Measurements from ENCODE around the gene CYBC1.
"Not testable (repeated sequence)": the region's sequence is repeated elsewhere in the genome, so short reads cannot be mapped to it uniquely, and the experiment has no call there.

Gene CYBC1

GRCh38 chr17:82412535-82413520, 37.7 kb downstream of the CYBC1 start:
- Histone ChIP-seq H3K9me3 (ENCODE audit: insufficient read depth, low read length) (no peaks in the 10 kb centered on the region), H3K9ac (ENCODE audit: insufficient read length, low read depth) (no peak overlapping the region), H3K4me1 (ENCODE audit: insufficient read depth, insufficient read length) (peaks cover 10% of the 10 kb centered on the region), H3K27me3 (ENCODE audit: insufficient read depth, insufficient read length) (no peaks in the 10 kb centered on the region), H3K36me3 (ENCODE audit: insufficient read depth, insufficient read length, low read length) (peaks cover 27% of the 10 kb centered on the region), H3K4me3 (ENCODE audit: insufficient read length, low read depth) (no peak overlapping the region)
- no peak for DNase-seq (ENCODE audit: low read depth, low spot score)
- TF ChIP-seq ZNF274 (IDR thresholded peaks at IDR 0.05; ENCODE audit: low read depth, low read length) (no peak), SUZ12 (IDR thresholded peaks at IDR 0.05; ENCODE audit: extremely low read depth, insufficient read depth, insufficient read length) (no peak), YY1 (IDR thresholded peaks at IDR 0.05; ENCODE audit: insufficient read depth, insufficient read length) (no peak)

DNA sequence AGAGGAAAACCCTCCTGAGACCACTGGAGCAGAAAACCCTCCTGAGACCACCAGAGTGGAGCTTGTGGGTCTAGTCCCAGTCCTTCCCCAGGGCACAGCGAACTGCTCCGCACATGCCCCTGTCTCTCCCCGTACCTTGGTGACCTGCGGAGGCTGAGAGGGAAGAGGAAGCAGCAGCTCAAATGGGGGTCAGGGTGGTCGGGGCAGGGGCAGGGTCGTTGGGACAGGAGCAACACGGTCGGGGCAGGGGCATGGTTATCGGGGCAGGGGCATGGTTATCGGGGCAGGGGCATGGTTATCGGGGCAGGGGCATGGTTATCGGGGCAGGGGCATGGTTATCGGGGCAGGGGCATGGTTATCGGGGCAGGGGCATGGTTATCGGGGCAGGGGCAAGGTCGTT, 38.5 kb downstream of the CYBC1 start:
- not testable (repeated sequence) for H3K27me3 ChIP-seq (ENCODE audit: insufficient read depth, insufficient read length); H3K4me3 ChIP-seq (ENCODE audit: insufficient read length, low read depth); H3K9me3 ChIP-seq (ENCODE audit: insufficient read depth, low read length); DNase-seq (ENCODE audit: low read depth, low spot score); H3K9ac ChIP-seq (ENCODE audit: insufficient read length, low read depth)
- Histone ChIP-seq H3K4me1 (ENCODE audit: insufficient read depth, insufficient read length) (peaks cover 10% of the 10 kb centered on the region), H3K36me3 (ENCODE audit: insufficient read depth, insufficient read length, low read length) (peaks cover 27% of the 10 kb centered on the region)

DNA sequence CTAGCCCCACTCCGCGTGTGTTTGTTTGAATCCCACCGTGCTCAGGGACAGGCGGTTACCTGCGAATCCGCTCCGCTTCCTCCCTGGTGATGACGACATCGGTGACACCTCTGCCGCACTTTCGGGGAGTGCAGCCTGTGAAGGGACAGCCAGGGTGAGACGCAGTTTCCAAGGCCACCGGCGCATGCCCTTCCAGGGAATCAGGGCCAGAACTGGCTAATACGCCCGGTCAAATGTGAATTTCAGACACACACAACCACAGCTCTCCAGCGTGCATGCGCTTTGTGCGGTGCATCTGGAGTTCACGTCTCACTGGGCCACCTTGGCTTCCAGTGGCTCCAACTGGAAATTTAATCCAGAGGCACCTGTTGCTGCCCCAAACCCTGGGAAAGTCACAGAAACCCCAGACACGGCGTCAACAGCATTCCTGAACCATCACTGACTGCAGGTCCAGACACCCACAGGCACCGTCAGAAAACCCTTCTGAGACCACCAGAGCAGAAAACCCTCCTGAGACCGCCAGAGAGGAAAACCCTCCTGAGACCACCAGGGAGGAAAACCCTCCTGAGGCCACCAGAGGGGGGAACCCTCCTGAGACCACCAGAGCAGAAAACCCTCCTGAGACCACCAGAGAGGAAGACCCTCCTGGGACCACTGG, 39.0 kb downstream of the CYBC1 start:
- H3K4me1 ChIP-seq (ENCODE audit: insufficient read depth, insufficient read length): peaks cover 10% of the 10 kb centered on the region

GRCh38 chr17:82410014-82410716, 40.4 kb downstream of the CYBC1 start:
- Histone ChIP-seq H3K9ac (ENCODE audit: insufficient read length, low read depth) (no peak overlapping the region), H3K36me3 (ENCODE audit: insufficient read depth, insufficient read length, low read length) (peaks cover 29% of the 10 kb centered on the region), H3K27me3 (ENCODE audit: insufficient read depth, insufficient read length) (no peaks in the 10 kb centered on the region), H3K9me3 (ENCODE audit: insufficient read depth, low read length) (no peaks in the 10 kb centered on the region), H3K4me1 (ENCODE audit: insufficient read depth, insufficient read length) (peaks cover 9% of the 10 kb centered on the region), H3K4me3 (ENCODE audit: insufficient read length, low read depth) (no peak overlapping the region)
- TF ChIP-seq SUZ12 (IDR thresholded peaks at IDR 0.05; ENCODE audit: extremely low read depth, insufficient read depth, insufficient read length) (no peak), YY1 (IDR thresholded peaks at IDR 0.05; ENCODE audit: insufficient read depth, insufficient read length) (no peak), ZNF274 (IDR thresholded peaks at IDR 0.05; ENCODE audit: low read depth, low read length) (no peak)
- no peak for DNase-seq (ENCODE audit: low read depth, low spot score)

More for the DNA sequence above, 39.0 kb downstream of the CYBC1 start:
- H3K4me3 ChIP-seq (ENCODE audit: insufficient read length, low read depth): no peak overlapping the region
- H3K27me3 ChIP-seq (ENCODE audit: insufficient read depth, insufficient read length): no peaks in the 10 kb centered on the region
- no peak overlapping the region for H3K9ac ChIP-seq (ENCODE audit: insufficient read length, low read depth)
- no peaks in the 10 kb centered on the region for H3K9me3 ChIP-seq (ENCODE audit: insufficient read depth, low read length)
- DNase-seq (ENCODE audit: low read depth, low spot score): no peak
- peaks cover 27% of the 10 kb centered on the region for H3K36me3 ChIP-seq (ENCODE audit: insufficient read depth, insufficient read length, low read length)
- no peak for TF ChIP-seq ZNF274 (IDR thresholded peaks at IDR 0.05; ENCODE audit: low read depth, low read length)
- no peak for TF ChIP-seq SUZ12 (IDR thresholded peaks at IDR 0.05; ENCODE audit: extremely low read depth, insufficient read depth, insufficient read length)
- no peak for TF ChIP-seq YY1 (IDR thresholded peaks at IDR 0.05; ENCODE audit: insufficient read depth, insufficient read length)

- peaks cover 4% of the 10 kb centered on the region for H3K4me1 ChIP-seq (ENCODE audit: insufficient read depth, insufficient read length)
These were observed 41.6 kb downstream of the CYBC1 start for GRCh38 chr17:82408938-82409318.

GRCh38 chr17:82408288-82408937, 42.1 kb downstream of the CYBC1 start:
- H3K4me1 ChIP-seq (ENCODE audit: insufficient read depth, insufficient read length): peaks cover 4% of the 10 kb centered on the region
- H3K27me3 ChIP-seq (ENCODE audit: insufficient read depth, insufficient read length): no peaks in the 10 kb centered on the region
- peaks cover 32% of the 10 kb centered on the region for H3K36me3 ChIP-seq (ENCODE audit: insufficient read depth, insufficient read length, low read length)
- no peaks in the 10 kb centered on the region for H3K9me3 ChIP-seq (ENCODE audit: insufficient read depth, low read length)
- TF ChIP-seq SUZ12 (IDR thresholded peaks at IDR 0.05; ENCODE audit: extremely low read depth, insufficient read depth, insufficient read length): no peak
- TF ChIP-seq YY1 (IDR thresholded peaks at IDR 0.05; ENCODE audit: insufficient read depth, insufficient read length): no peak
- no peak for TF ChIP-seq ZNF274 (IDR thresholded peaks at IDR 0.05; ENCODE audit: low read depth, low read length)
- no peak overlapping the region for H3K4me3 ChIP-seq (ENCODE audit: insufficient read length, low read depth)
- no peak for DNase-seq (ENCODE audit: low read depth, low spot score)
- H3K9ac ChIP-seq (ENCODE audit: insufficient read length, low read depth): no peak overlapping the region

More at GRCh38 chr17:82408938-82409318, 41.6 kb downstream of the CYBC1 start:
- DNase-seq (ENCODE audit: low read depth, low spot score): no peak
- H3K9ac ChIP-seq (ENCODE audit: insufficient read length, low read depth): no peak overlapping the region
- H3K27me3 ChIP-seq (ENCODE audit: insufficient read depth, insufficient read length): no peaks in the 10 kb centered on the region
- no peak for TF ChIP-seq SUZ12 (IDR thresholded peaks at IDR 0.05; ENCODE audit: extremely low read depth, insufficient read depth, insufficient read length)
- TF ChIP-seq ZNF274 (IDR thresholded peaks at IDR 0.05; ENCODE audit: low read depth, low read length): no peak
- no peak for TF ChIP-seq YY1 (IDR thresholded peaks at IDR 0.05; ENCODE audit: insufficient read depth, insufficient read length)
- no peaks in the 10 kb centered on the region for H3K9me3 ChIP-seq (ENCODE audit: insufficient read depth, low read length)
- H3K36me3 ChIP-seq (ENCODE audit: insufficient read depth, insufficient read length, low read length): peaks cover 30% of the 10 kb centered on the region
- no peak overlapping the region for H3K4me3 ChIP-seq (ENCODE audit: insufficient read length, low read depth)

All from NT2/D1 (cell line).